ENCODE measurements around the gene CREBBP.

The CREBBP gene

GRCh38 chr16:3701531-3701930 lies 179.0 kb downstream of the CREBBP start:
- no peaks in the 10 kb centered on the region for H3K9me3 ChIP-seq (ENCODE audit: control insufficient read depth, insufficient read depth, low read length)
- H3K4me3 ChIP-seq (ENCODE audit: low read depth, low read length), result no peak overlapping the region
- no peaks in the 10 kb centered on the region for H3K4me1 ChIP-seq (ENCODE audit: control insufficient read depth, insufficient read depth, low read length)
- H3K27ac ChIP-seq (ENCODE audit: low read depth, low read length), result no peak overlapping the region
- no peak overlapping the region for H3K9ac ChIP-seq (ENCODE audit: low read depth, low read length)
- peaks cover 8% of the 10 kb centered on the region for H3K36me3 ChIP-seq (ENCODE audit: control insufficient read depth, insufficient read depth, low read length)
- no peaks in the 10 kb centered on the region for H3K27me3 ChIP-seq (ENCODE audit: control insufficient read depth, insufficient read depth, low read length)

GRCh38 chr16:3698941-3699340 lies 181.6 kb downstream of the CREBBP start:
- Histone ChIP-seq H3K9ac (ENCODE audit: low read depth, low read length) (no peak overlapping the region), H3K4me1 (ENCODE audit: control insufficient read depth, insufficient read depth, low read length) (no peaks in the 10 kb centered on the region), H3K27me3 (ENCODE audit: control insufficient read depth, insufficient read depth, low read length) (no peaks in the 10 kb centered on the region), H3K27ac (ENCODE audit: low read depth, low read length) (no peak overlapping the region), H3K4me3 (ENCODE audit: low read depth, low read length) (no peak overlapping the region), H3K36me3 (ENCODE audit: control insufficient read depth, insufficient read depth, low read length) (peaks cover 14% of the 10 kb centered on the region), H3K9me3 (ENCODE audit: control insufficient read depth, insufficient read depth, low read length) (no peaks in the 10 kb centered on the region)

DNA sequence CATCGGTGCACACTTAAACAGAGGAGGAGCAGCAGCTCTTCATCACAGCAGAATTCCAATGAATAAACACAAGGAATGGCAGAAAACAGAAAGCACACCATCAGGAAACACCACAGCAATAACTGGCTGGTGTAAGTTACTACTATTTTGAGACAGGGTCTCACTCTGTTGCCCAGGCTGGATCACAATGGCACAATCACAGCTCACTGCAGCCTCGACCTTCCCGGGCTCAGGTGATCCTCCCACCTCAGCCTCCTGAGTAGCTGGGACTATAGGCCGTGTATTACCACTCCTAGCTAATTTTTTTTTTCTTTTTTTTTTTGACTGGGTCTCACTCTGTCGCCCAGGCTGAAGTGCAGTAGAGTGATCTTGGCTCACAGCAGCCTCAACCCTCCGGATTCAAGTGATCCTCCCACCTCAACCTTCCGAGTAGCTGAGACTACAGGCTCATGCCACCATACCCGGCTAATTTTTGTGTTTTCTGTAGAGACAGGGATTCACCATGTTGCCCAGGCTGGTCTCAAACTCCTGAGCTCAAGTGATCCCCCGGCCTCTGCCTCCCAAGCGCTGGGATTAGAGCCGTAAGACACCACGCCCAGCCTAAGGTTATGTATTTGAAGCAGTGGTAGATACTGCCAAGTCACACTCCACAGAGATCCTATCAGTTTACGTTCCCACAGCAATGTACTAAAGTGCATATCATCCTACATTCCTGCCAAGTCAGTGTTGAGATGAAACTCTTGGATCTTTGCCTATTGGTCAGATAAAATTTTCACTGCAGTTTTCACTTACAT lies 183.9 kb downstream of the CREBBP start:
- H3K27me3 ChIP-seq (ENCODE audit: control insufficient read depth, insufficient read depth, low read length), result no peaks in the 10 kb centered on the region
- no peaks in the 10 kb centered on the region for H3K9me3 ChIP-seq (ENCODE audit: control insufficient read depth, insufficient read depth, low read length)
- no peaks in the 10 kb centered on the region for H3K4me1 ChIP-seq (ENCODE audit: control insufficient read depth, insufficient read depth, low read length)
- no peak overlapping the region for H3K27ac ChIP-seq (ENCODE audit: low read depth, low read length)
- peaks cover 11% of the 10 kb centered on the region; the same call in 1 of the 2 replicates for H3K36me3 ChIP-seq (ENCODE audit: control insufficient read depth, insufficient read depth, low read length)
- no peak overlapping the region for H3K9ac ChIP-seq (ENCODE audit: low read depth, low read length)
- no peak overlapping the region for H3K4me3 ChIP-seq (ENCODE audit: low read depth, low read length)

DNA sequence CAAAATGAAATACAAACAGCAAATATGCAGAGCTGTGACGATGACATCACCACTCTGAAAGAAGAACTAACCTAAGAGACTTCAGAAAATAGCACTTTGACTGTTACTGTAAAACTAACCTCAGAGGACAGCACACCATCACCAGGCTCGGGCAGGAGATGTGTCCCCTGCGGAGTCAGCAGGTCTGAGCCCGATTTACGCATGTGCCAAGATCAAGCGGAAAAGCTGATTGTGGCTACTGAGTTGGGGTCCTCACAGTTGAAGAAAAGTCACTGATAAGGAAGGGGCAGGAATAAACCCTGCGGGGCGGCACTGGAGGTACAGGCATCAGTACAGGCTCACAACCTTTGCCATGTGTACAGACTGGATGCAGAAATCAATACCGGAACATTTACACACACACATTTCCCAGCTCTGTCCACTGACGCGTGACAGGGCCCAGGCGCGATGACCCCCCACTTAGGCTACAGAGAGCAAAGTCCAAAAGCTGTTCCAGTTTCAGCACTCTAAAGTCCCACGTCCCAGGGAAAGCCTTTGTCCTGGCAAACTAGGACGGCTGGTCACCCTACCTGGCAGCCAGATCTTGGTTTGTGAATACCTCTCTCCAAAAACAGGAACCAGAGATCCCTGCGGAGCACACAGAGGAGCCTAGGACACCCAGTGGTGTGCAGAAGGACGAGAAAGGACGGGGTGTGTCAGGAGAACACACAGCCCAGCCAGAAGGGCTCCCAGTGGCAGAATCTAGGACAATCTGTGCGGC lies 184.7 kb downstream of the CREBBP start:
- Histone ChIP-seq H3K27me3 (ENCODE audit: control insufficient read depth, insufficient read depth, low read length) (no peaks in the 10 kb centered on the region), H3K4me3 (ENCODE audit: low read depth, low read length) (no peak overlapping the region), H3K9ac (ENCODE audit: low read depth, low read length) (no peak overlapping the region), H3K4me1 (ENCODE audit: control insufficient read depth, insufficient read depth, low read length) (no peaks in the 10 kb centered on the region; the same call in 1 of the 2 replicates), H3K36me3 (ENCODE audit: control insufficient read depth, insufficient read depth, low read length) (peaks cover 9% of the 10 kb centered on the region; the same call in 1 of the 2 replicates), H3K9me3 (ENCODE audit: control insufficient read depth, insufficient read depth, low read length) (no peaks in the 10 kb centered on the region), H3K27ac (ENCODE audit: low read depth, low read length) (no peak overlapping the region)

DNA sequence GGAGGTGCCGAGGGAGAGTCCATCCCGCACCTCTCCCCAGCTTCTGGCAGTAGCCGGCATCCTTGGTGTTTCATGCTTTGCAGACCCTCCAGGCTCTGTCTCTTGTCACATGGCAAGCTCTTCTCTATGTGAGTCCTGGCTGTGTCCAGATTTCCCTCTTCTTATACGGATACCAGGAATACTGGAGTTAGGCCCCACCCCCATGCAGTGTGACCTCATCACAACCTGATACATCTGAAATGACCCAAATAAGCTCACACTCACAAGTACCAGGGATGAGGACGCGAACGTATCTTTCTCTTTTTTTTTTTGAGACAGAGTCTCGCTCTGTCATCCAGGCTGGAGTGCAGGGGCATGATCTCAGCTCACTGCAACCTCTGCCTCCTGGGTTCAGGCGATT lies 186.5 kb downstream of the CREBBP start:
- H3K27ac ChIP-seq (ENCODE audit: low read depth, low read length), result no peak overlapping the region
- no peak overlapping the region for H3K9ac ChIP-seq (ENCODE audit: low read depth, low read length)
- no peak overlapping the region for H3K4me3 ChIP-seq (ENCODE audit: low read depth, low read length)
- peaks cover 18% of the 10 kb centered on the region for H3K36me3 ChIP-seq (ENCODE audit: control insufficient read depth, insufficient read depth, low read length)
- no peaks in the 10 kb centered on the region; the same call in 1 of the 2 replicates for H3K4me1 ChIP-seq (ENCODE audit: control insufficient read depth, insufficient read depth, low read length)
- no peaks in the 10 kb centered on the region for H3K27me3 ChIP-seq (ENCODE audit: control insufficient read depth, insufficient read depth, low read length)
- H3K9me3 ChIP-seq (ENCODE audit: control insufficient read depth, insufficient read depth, low read length), result no peaks in the 10 kb centered on the region

DNA sequence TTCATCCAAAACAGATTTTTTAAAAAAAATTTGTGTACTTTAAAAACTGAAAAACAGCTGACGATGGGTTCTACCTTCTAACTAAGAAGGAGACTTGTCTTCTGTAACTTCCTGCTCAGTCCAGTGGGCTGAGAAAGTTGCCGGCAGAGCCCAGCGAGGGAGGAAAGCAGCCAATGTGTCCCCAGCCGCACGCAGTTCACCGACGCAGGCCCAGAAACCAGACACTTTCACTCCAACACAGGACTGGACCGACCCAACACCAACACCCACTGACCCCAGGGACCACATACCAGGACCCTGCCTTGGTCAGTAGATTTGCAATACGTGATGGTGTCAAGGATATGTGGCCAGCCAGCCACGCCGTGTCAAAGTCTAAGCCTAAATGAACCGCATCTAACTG lies 188.8 kb downstream of the CREBBP start:
- no peaks in the 10 kb centered on the region for H3K9me3 ChIP-seq (ENCODE audit: control insufficient read depth, insufficient read depth, low read length)
- no peaks in the 10 kb centered on the region for H3K27me3 ChIP-seq (ENCODE audit: control insufficient read depth, insufficient read depth, low read length)
- no peak overlapping the region for H3K4me3 ChIP-seq (ENCODE audit: low read depth, low read length)
- no peak overlapping the region for H3K27ac ChIP-seq (ENCODE audit: low read depth, low read length)
- no peak overlapping the region for H3K9ac ChIP-seq (ENCODE audit: low read depth, low read length)
- no peaks in the 10 kb centered on the region; the same call in 1 of the 2 replicates for H3K4me1 ChIP-seq (ENCODE audit: control insufficient read depth, insufficient read depth, low read length)
- peaks cover 41% of the 10 kb centered on the region for H3K36me3 ChIP-seq (ENCODE audit: control insufficient read depth, insufficient read depth, low read length)

- H3K9ac ChIP-seq (ENCODE audit: low read depth, low read length), result no peak overlapping the region
- H3K4me3 ChIP-seq (ENCODE audit: low read depth, low read length), result no peak overlapping the region
- no peaks in the 10 kb centered on the region for H3K9me3 ChIP-seq (ENCODE audit: control insufficient read depth, insufficient read depth, low read length)
- peaks cover 47% of the 10 kb centered on the region for H3K36me3 ChIP-seq (ENCODE audit: control insufficient read depth, insufficient read depth, low read length)
- no peaks in the 10 kb centered on the region for H3K27me3 ChIP-seq (ENCODE audit: control insufficient read depth, insufficient read depth, low read length)
- no peak overlapping the region for H3K27ac ChIP-seq (ENCODE audit: low read depth, low read length)
- no peaks in the 10 kb centered on the region; the same call in 1 of the 2 replicates for H3K4me1 ChIP-seq (ENCODE audit: control insufficient read depth, insufficient read depth, low read length)
Measured at GRCh38 chr16:3690980-3691720, 189.4 kb downstream of the CREBBP start.

GRCh38 chr16:3690470-3690928 lies 190.0 kb downstream of the CREBBP start:
- H3K9me3 ChIP-seq (ENCODE audit: control insufficient read depth, insufficient read depth, low read length), result no peaks in the 10 kb centered on the region
- H3K36me3 ChIP-seq (ENCODE audit: control insufficient read depth, insufficient read depth, low read length), result peaks cover 53% of the 10 kb centered on the region
- H3K27me3 ChIP-seq (ENCODE audit: control insufficient read depth, insufficient read depth, low read length), result no peaks in the 10 kb centered on the region
- no peak overlapping the region for H3K9ac ChIP-seq (ENCODE audit: low read depth, low read length)
- no peak overlapping the region for H3K27ac ChIP-seq (ENCODE audit: low read depth, low read length)
- no peak overlapping the region for H3K4me3 ChIP-seq (ENCODE audit: low read depth, low read length)
- H3K4me1 ChIP-seq (ENCODE audit: control insufficient read depth, insufficient read depth, low read length), result no peaks in the 10 kb centered on the region; the same call in 1 of the 2 replicates

GRCh38 chr16:3689731-3690130 lies 190.8 kb downstream of the CREBBP start:
- Histone ChIP-seq H3K9ac (ENCODE audit: low read depth, low read length) (no peak overlapping the region), H3K27me3 (ENCODE audit: control insufficient read depth, insufficient read depth, low read length) (no peaks in the 10 kb centered on the region), H3K36me3 (ENCODE audit: control insufficient read depth, insufficient read depth, low read length) (peaks cover 56% of the 10 kb centered on the region), H3K27ac (ENCODE audit: low read depth, low read length) (no peak overlapping the region), H3K4me1 (ENCODE audit: control insufficient read depth, insufficient read depth, low read length) (no peaks in the 10 kb centered on the region; the same call in 1 of the 2 replicates), H3K9me3 (ENCODE audit: control insufficient read depth, insufficient read depth, low read length) (no peaks in the 10 kb centered on the region), H3K4me3 (ENCODE audit: low read depth, low read length) (no peak overlapping the region)

DNA sequence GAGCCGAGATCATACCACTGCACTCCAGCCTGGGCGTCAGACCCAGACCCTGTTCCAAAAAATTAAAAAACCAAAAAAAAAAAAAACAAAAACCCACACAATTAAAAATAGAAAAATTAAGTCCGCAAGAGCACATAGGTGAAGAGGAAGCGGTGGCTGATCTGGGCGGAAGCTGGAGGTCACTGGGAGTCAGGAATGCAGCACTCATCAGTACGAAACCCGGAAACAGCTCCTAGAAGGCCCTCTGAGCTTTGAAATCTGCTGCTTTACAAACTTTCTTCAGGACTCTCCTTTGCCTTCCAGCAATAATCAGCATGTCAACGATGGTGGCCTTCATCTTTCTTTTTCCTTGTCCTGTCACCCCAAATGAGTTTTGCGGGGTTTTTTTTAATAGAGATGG lies 192.7 kb downstream of the CREBBP start:
- no peaks in the 10 kb centered on the region; the same call in 1 of the 2 replicates for H3K4me1 ChIP-seq (ENCODE audit: control insufficient read depth, insufficient read depth, low read length)
- no peak overlapping the region for H3K27ac ChIP-seq (ENCODE audit: low read depth, low read length)
- no peaks in the 10 kb centered on the region for H3K27me3 ChIP-seq (ENCODE audit: control insufficient read depth, insufficient read depth, low read length)
- no peak overlapping the region for H3K9ac ChIP-seq (ENCODE audit: low read depth, low read length)
- no peak overlapping the region for H3K4me3 ChIP-seq (ENCODE audit: low read depth, low read length)
- H3K9me3 ChIP-seq (ENCODE audit: control insufficient read depth, insufficient read depth, low read length), result no peaks in the 10 kb centered on the region
- H3K36me3 ChIP-seq (ENCODE audit: control insufficient read depth, insufficient read depth, low read length), result peaks cover 65% of the 10 kb centered on the region
